Ishikawa (cell line): Measurements from ENCODE around the gene PRKN.

Experiments used
- CEBPB ChIP-seq: IDR thresholded peaks from 2 replicates; pipeline ENCODE4 v1.6.1; 2012
- CREB1 ChIP-seq: IDR thresholded peaks from 2 replicates; pipeline ENCODE4 v1.6.1; 2012; ENCODE audit warnings: low read depth
- EGR1 ChIP-seq: IDR thresholded peaks from 2 replicates; pipeline ENCODE4 v1.6.1; 2012
- EP300 ChIP-seq: IDR thresholded peaks from 2 replicates; pipeline ENCODE4 v1.6.1; 2012; ENCODE audit warnings: borderline replicate concordance
- FOXM1 ChIP-seq: IDR thresholded peaks from 2 replicates; pipeline ENCODE4 v1.6.1; 2012; ENCODE audit warnings: low read depth, borderline replicate concordance
- MAX ChIP-seq: IDR thresholded peaks from 2 replicates; pipeline ENCODE4 v1.6.1; 2012
- NFIC ChIP-seq: IDR thresholded peaks from 2 replicates; pipeline ENCODE4 v1.6.1; 2012
- RAD21 ChIP-seq: IDR thresholded peaks from 2 replicates; pipeline ENCODE4 v1.6.1; 2012; ENCODE audit warnings: low read depth
- REST ChIP-seq: IDR thresholded peaks from 2 replicates; pipeline ENCODE4 v1.6.1; 2012; ENCODE audit warnings: low read depth, mild to moderate bottlenecking
- TAF1 ChIP-seq: IDR thresholded peaks from 2 replicates; pipeline ENCODE4 v1.6.1; 2012; ENCODE audit warnings: low read depth, mild to moderate bottlenecking
- TCF12 ChIP-seq: IDR thresholded peaks from 2 replicates; pipeline ENCODE4 v1.6.1; 2012; ENCODE audit warnings: low read depth
- TEAD4 ChIP-seq: IDR thresholded peaks from 2 replicates; pipeline ENCODE4 v1.6.1; 2012
- USF1 ChIP-seq: IDR thresholded peaks from 2 replicates; pipeline ENCODE4 v1.6.1; 2012
- YY1 ChIP-seq: IDR thresholded peaks from 2 replicates; pipeline ENCODE4 v1.6.1; 2012; ENCODE audit warnings: low read depth
- ZBTB7A ChIP-seq: IDR thresholded peaks from 2 replicates; pipeline ENCODE4 v1.6.1; 2012; ENCODE audit warnings: low read depth

PRKN gene

GRCh38 chr6:162727322-162728182 lies at the start of gene PRKN, which contains the start of gene PACRG:
TSS of gene PRKN (minus strand) at chr6:162727766.
TSS of gene PACRG (plus strand) at chr6:162727974.
- TF ChIP-seq FOXM1 = no peak
- no peak for TF ChIP-seq MAX
- TF ChIP-seq TAF1 = peak; percentile 38; the same call in 1 of the 2 replicates
- TF ChIP-seq CEBPB = no peak
- peak; percentile 64 for TF ChIP-seq CREB1
- 0 out of 2 replicates have a peak, but pooled peaks have one; percentile 6 for TF ChIP-seq YY1
- TF ChIP-seq TCF12 = peak; percentile 57; the same call in 1 of the 2 replicates
- no peak for TF ChIP-seq TEAD4
- no peak for TF ChIP-seq USF1
- no peak for TF ChIP-seq NFIC
- no peak for TF ChIP-seq EP300
- TF ChIP-seq RAD21 = no peak
- TF ChIP-seq REST = no peak
- peak; percentile 81 for TF ChIP-seq ZBTB7A
- peak; percentile 88 for TF ChIP-seq EGR1

GRCh38 chr6:162777091-162777490 lies 49.5 kb upstream of the PRKN start:
- TF ChIP-seq FOXM1 = no peak
- TF ChIP-seq NFIC = no peak
- no peak for TF ChIP-seq EGR1
- TF ChIP-seq MAX = no peak

- no peak for TF ChIP-seq FOXM1
- no peak for TF ChIP-seq TCF12
- TF ChIP-seq USF1 = no peak
- no peak for TF ChIP-seq REST
- no peak for TF ChIP-seq EGR1
- no peak for TF ChIP-seq RAD21
- no peak for TF ChIP-seq EP300
- no peak for TF ChIP-seq CEBPB
- TF ChIP-seq CREB1 = no peak
- TF ChIP-seq ZBTB7A = no peak
- no peak for TF ChIP-seq TAF1
Measured at GRCh38 chr6:162773996-162774395, 46.4 kb upstream of the PRKN start.

GRCh38 chr6:162772466-162772865 lies 44.9 kb upstream of the PRKN start:
- TF ChIP-seq CEBPB (no peak), USF1 (no peak), CREB1 (no peak), RAD21 (no peak), EGR1 (no peak), TAF1 (no peak), TEAD4 (no peak), ZBTB7A (no peak), EP300 (no peak), MAX (no peak), YY1 (no peak), FOXM1 (no peak), NFIC (no peak), TCF12 (no peak)

- no peak for TF ChIP-seq EGR1
- no peak for TF ChIP-seq CREB1
- no peak for TF ChIP-seq TCF12
- no peak for TF ChIP-seq MAX
Measured at GRCh38 chr6:162770955-162771354, 43.4 kb upstream of the PRKN start.

GRCh38 chr6:162770136-162770535 lies 42.6 kb upstream of the PRKN start:
- TF ChIP-seq CEBPB (no peak), TAF1 (no peak), TCF12 (no peak), USF1 (no peak), ZBTB7A (no peak), RAD21 (no peak), CREB1 (no peak), NFIC (no peak), EP300 (no peak), YY1 (no peak), TEAD4 (no peak), EGR1 (no peak), REST (no peak), MAX (no peak), FOXM1 (no peak)
